Measurements from ENCODE around the gene KCNJ1.
A peak's percentile ranks its signal among the peaks of the same experiment; 100 is the strongest.

Gene KCNJ1

GRCh38 chr11:128853559-128853958, 13.5 kb downstream of the KCNJ1 start:
- TF ChIP-seq CTCF (IDR thresholded peaks at IDR 0.05; ENCODE audit: insufficient read depth, low read depth, low read length, missing control alignments) = no peak
- H3K4me3 ChIP-seq (ENCODE audit: low read depth, low read length) = no peak overlapping the region
- no peak for DNase-seq (ENCODE audit: low read depth)

GRCh38 chr11:128852327-128853023, 14.6 kb downstream of the KCNJ1 start:
- DNase-seq (ENCODE audit: low read depth) = no peak

GRCh38 chr11:128848815-128849455, 18.2 kb downstream of the KCNJ1 start:
- DNase-seq (ENCODE audit: low read depth) = peak; percentile 71
- TF ChIP-seq CTCF (IDR thresholded peaks at IDR 0.05; ENCODE audit: insufficient read depth, low read depth, low read length, missing control alignments) = peak; percentile 85
- H3K4me3 ChIP-seq (ENCODE audit: low read depth, low read length) = no peak overlapping the region

More at GRCh38 chr11:128852327-128853023, 14.6 kb downstream of the KCNJ1 start:
- no peak for TF ChIP-seq CTCF (IDR thresholded peaks at IDR 0.05; ENCODE audit: insufficient read depth, low read depth, low read length, missing control alignments)
- H3K4me3 ChIP-seq (ENCODE audit: low read depth, low read length) = no peak overlapping the region

GRCh38 chr11:128846985-128847384, 20.1 kb downstream of the KCNJ1 start:
- DNase-seq (ENCODE audit: low read depth) = no peak
- no peak overlapping the region for H3K4me3 ChIP-seq (ENCODE audit: low read depth, low read length)
- no peak for TF ChIP-seq CTCF (IDR thresholded peaks at IDR 0.05; ENCODE audit: insufficient read depth, low read depth, low read length, missing control alignments)

- no peak overlapping the region for H3K4me3 ChIP-seq (ENCODE audit: low read depth, low read length)
- no peak for TF ChIP-seq CTCF (IDR thresholded peaks at IDR 0.05; ENCODE audit: insufficient read depth, low read depth, low read length, missing control alignments)
- peak; percentile 30 for DNase-seq (ENCODE audit: low read depth)
Observed at GRCh38 chr11:128845334-128845780, 21.7 kb downstream of the KCNJ1 start.

- no peak for TF ChIP-seq CTCF (IDR thresholded peaks at IDR 0.05; ENCODE audit: insufficient read depth, low read depth, low read length, missing control alignments)
- no peak for DNase-seq (ENCODE audit: low read depth)
- H3K4me3 ChIP-seq (ENCODE audit: low read depth, low read length) = no peak overlapping the region
Observed at GRCh38 chr11:128843198-128843785, 23.8 kb downstream of the KCNJ1 start.
